ENCODE data around the gene RAI14. TPM values are rescaled to one million over a fixed set of nuclear protein-coding genes. Genes with fewer than 3 reads are reported as not detected.
"Not testable (repeated sequence)": the region's sequence is repeated elsewhere in the genome, so short reads cannot be mapped to it uniquely, and the experiment has no call there.

Gene RAI14
- total RNA-seq, 1 donor from 2014 or later: 1.1 TPM

DNA sequence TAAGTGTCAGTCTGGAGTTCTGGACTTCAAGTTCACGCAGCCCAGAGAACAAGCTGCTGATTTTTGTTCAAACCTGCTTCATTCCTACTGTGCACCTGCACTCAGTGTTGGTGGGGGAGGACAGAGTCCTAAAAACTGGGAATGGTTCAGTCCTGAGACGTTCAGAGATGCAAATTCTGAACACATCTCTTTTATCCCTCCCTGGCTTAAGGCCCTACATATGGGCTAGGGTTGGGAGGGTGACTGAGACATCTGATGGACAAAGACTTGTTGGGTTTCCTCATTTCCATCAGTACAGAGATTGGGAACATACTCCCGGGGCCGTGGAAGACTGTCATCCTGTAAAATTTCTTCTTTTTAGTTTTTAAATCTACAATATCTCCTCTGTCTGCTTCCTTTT lies 99.8 kb downstream of the RAI14 start:
- Mint-ChIP-seq H3K27me3 (no peaks in the 10 kb centered on the region), H3K4me3 (no peak overlapping the region), H3K4me1 (no peaks in the 10 kb centered on the region), H3K9me3 (no peaks in the 10 kb centered on the region), H3K27ac (no peak overlapping the region), H3K36me3 (ENCODE audit: low read depth) (no peaks in the 10 kb centered on the region)
- ChIA-PET CTCF (no interaction called here), POLR2A (no interaction called here)
- TF ChIP-seq, protein P1, sequence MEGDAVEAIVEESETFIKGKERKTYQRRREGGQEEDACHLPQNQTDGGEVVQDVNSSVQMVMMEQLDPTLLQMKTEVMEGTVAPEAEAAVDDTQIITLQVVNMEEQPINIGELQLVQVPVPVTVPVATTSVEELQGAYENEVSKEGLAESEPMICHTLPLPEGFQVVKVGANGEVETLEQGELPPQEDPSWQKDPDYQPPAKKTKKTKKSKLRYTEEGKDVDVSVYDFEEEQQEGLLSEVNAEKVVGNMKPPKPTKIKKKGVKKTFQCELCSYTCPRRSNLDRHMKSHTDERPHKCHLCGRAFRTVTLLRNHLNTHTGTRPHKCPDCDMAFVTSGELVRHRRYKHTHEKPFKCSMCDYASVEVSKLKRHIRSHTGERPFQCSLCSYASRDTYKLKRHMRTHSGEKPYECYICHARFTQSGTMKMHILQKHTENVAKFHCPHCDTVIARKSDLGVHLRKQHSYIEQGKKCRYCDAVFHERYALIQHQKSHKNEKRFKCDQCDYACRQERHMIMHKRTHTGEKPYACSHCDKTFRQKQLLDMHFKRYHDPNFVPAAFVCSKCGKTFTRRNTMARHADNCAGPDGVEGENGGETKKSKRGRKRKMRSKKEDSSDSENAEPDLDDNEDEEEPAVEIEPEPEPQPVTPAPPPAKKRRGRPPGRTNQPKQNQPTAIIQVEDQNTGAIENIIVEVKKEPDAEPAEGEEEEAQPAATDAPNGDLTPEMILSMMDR (IDR thresholded peaks at IDR 0.05): no peak
- intact Hi-C loops (cut with micrococcal nuclease): no loop called here
- DNase-seq (no peak), ATAC-seq (ENCODE audit: low read depth) (no peak)

DNA sequence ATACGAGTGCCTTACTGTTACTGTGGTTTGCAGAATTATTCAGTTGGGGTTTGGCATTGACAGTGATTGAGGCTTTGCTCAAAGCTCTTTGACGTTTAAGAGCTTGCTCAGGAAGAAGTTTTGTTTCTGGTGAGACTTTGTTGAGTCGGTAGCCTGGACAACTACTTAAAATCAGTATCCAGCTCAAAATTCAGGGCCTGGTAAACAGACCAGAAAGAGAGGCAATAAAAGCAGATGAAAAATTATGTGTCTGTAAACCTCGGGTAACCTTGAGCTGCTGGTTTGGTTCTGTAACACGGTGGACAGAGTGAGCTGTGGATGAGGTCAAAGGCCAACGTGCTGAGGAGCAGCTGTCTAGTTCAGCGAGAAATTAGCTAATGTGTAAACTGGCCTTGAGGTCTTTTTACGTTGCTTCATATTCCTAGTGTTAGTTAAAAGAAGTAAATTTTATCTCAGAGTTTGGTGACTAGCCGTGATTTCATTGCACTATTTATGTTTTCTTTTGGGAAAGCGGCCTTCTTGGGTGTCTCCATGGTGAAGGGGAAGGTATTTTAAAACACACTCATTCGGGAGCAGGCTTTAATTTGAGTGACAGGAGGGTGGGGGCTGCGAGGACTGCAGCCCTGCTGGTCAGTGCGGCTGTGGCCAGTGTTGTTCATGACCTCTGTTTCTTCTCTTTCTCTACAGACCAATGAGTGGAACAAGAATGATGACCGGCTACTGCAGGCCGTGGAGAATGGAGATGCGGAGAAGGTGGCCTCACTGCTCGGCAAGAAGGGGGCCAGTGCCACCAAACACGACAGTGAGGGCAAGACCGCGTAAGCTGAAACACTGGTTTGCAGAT lies 100.9 kb downstream of the RAI14 start:
- Mint-ChIP-seq H3K4me1 (no peaks in the 10 kb centered on the region), H3K9me3 (no peaks in the 10 kb centered on the region), H3K36me3 (ENCODE audit: low read depth) (no peaks in the 10 kb centered on the region), H3K4me3 (no peak overlapping the region), H3K27ac (no peak overlapping the region), H3K27me3 (no peaks in the 10 kb centered on the region)
- ChIA-PET CTCF (no interaction called here), POLR2A (no interaction called here)
- TF ChIP-seq, protein P1 (IDR thresholded peaks at IDR 0.05): no peak
- no peak for DNase-seq
- intact Hi-C loops (cut with micrococcal nuclease): no loop called here
- no peak for ATAC-seq (ENCODE audit: low read depth)

DNA sequence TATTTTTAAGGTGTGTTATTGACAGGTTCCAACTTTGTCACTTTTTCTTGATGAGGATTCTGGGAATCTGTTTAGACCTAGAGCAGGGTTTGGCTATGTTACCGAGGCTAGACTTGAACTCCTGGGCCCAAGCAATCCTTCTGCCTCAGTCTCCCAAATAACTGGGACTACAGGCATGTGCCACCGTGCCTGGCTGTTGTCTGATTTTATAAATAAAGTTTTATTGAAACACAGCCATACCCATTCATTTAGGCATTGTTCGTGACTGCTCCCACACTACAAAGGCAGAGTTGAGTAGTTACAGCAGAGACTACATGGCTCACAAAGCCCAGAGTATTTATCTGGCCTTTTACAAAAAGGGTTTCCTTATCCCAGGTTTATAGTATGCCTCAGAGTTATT lies 102.4 kb downstream of the RAI14 start:
- Mint-ChIP-seq H3K9me3 (no peaks in the 10 kb centered on the region), H3K4me1 (no peaks in the 10 kb centered on the region)
- TF ChIP-seq, protein P1 (IDR thresholded peaks at IDR 0.05): no peak

DNA sequence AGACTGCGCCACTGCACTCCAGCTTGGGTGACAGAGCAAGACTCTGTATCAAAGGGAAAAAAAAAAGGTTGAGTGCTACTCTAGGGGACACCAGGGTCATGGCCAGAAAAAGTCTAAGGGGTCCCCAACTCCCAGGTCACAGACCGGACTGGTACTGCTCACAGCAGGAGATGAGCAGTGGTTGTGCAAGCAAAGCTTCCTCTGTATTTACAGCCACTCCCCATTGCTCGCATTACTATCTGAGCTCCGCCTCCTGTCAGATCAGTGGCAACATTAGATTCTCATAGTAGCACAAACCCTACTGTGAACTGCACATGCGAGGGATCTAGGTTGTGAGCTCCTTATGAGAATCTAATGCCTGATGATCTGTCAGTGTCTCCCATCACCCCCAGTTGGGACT lies 103.1 kb downstream of the RAI14 start:
- H3K4me1 Mint-ChIP-seq; ATAC-seq (ENCODE audit: low read depth); H3K9me3 Mint-ChIP-seq; POLR2A ChIA-PET; H3K27ac Mint-ChIP-seq; DNase-seq; CTCF ChIA-PET; intact Hi-C loops (cut with micrococcal nuclease); H3K27me3 Mint-ChIP-seq; H3K4me3 Mint-ChIP-seq; H3K36me3 Mint-ChIP-seq (ENCODE audit: low read depth): not testable (repeated sequence)

More for the DNA sequence above, 102.4 kb downstream of the RAI14 start:
- no peaks in the 10 kb centered on the region for H3K36me3 Mint-ChIP-seq (ENCODE audit: low read depth)
- ATAC-seq (ENCODE audit: low read depth) (no peak), DNase-seq (no peak)
- POLR2A ChIA-PET: no interaction called here
- intact Hi-C loops (cut with micrococcal nuclease): no loop called here
- H3K4me3 Mint-ChIP-seq: no peak overlapping the region
- CTCF ChIA-PET: no interaction called here
- no peaks in the 10 kb centered on the region for H3K27me3 Mint-ChIP-seq
- no peak overlapping the region for H3K27ac Mint-ChIP-seq

DNA sequence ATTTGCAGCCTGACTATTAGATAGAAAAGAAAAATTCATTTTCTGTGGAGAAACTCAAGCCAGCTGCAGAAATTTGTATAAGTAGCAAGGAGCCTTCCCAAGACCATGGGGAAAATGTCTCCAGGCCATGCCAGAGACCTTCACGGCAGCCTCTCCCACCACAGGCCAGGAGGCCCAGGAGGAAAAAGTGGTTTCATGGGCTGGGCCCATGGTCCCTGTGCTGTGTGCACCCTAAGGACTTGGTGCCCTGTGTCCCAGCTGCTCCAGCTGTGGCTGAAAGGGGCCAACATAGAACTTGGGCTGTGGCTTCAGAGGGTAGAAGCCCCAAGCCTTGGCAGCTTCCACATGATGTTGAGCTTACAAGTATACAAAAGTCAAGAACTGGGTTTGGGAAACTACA lies 109.5 kb downstream of the RAI14 start:
- H3K4me3 Mint-ChIP-seq: no peak overlapping the region
- no peaks in the 10 kb centered on the region for H3K9me3 Mint-ChIP-seq
- POLR2A ChIA-PET: no interaction called here
- H3K27me3 Mint-ChIP-seq: no peaks in the 10 kb centered on the region
- ATAC-seq (ENCODE audit: low read depth) (no peak), DNase-seq (no peak)
- TF ChIP-seq, protein P1 (IDR thresholded peaks at IDR 0.05): no peak
- no peak overlapping the region for H3K27ac Mint-ChIP-seq
- H3K36me3 Mint-ChIP-seq (ENCODE audit: low read depth): no peaks in the 10 kb centered on the region
- no peaks in the 10 kb centered on the region for H3K4me1 Mint-ChIP-seq
- intact Hi-C loops (cut with micrococcal nuclease): no loop called here
- CTCF ChIA-PET: no interaction called here

DNA sequence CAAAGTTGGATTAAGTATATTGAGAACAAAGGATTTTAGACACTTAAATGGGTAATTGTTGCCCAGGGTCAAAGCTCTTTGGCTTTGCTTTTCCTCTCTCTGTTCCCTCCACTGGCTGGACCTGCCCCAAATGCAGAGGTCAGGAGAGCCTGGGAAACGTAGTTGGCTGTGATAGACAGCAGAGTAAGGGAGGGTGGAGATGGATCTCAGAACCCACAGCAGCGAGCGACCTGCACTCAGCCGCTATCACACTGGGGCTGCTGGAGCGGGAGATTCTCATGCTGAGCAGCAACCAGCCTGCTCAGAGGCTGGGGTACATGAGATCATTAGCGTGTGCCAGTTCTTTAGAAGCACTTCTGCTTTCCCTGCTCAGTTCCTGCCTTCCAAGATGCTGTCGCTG lies 111.1 kb downstream of the RAI14 start:
- POLR2A ChIA-PET: no interaction called here
- TF ChIP-seq, protein P1 (IDR thresholded peaks at IDR 0.05): no peak
- DNase-seq (no peak), ATAC-seq (ENCODE audit: low read depth) (no peak)
- Mint-ChIP-seq H3K27me3 (no peaks in the 10 kb centered on the region), H3K9me3 (no peaks in the 10 kb centered on the region), H3K4me1 (peaks cover 5% of the 10 kb centered on the region), H3K36me3 (ENCODE audit: low read depth) (no peaks in the 10 kb centered on the region), H3K27ac (no peak overlapping the region), H3K4me3 (no peak overlapping the region)
- CTCF ChIA-PET: no interaction called here
- intact Hi-C loops (cut with micrococcal nuclease): no loop called here

Measured in activated B cell treated with CpG ODN at 0.5 μM for 24 hours (primary cell).